Activated naive CD4-positive, alpha-beta T cell treated with anti-CD3 and anti-CD28 coated beads, Interleukin-2, amount 50 U/mL, for 16 hours (primary cell): ENCODE measurements around the gene ANO7.
"Not testable (repeated sequence)": the region's sequence is repeated elsewhere in the genome, so short reads cannot be mapped to it uniquely, and the experiment has no call there.

ENCODE experiments used
- DNase-seq: peaks from one replicate; pipeline ENCODE4 v3.0.0-alpha.2; 2020

ANO7 gene

DNA sequence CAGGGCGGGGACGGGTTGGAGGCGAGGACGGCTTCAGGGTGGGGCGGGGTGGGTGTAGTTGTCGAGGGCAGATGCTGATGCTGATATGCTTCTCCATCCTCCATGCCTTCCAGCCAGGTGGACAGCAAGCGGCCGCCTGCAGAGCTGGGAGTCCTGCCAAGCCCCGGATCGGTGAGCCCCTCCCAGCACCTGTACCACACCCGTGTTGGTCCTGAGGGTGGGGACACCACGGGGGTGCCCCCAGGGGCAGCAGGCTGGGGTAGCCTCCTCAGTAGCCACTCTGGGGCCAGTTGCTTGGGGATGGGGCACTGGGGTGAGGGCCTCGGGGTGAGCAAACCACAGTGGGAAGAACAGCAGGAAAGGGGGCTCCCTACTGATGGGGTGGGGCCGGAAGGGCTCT lies 2.6 kb downstream of the ANO7 start:
- DNase-seq, result no peak

DNA sequence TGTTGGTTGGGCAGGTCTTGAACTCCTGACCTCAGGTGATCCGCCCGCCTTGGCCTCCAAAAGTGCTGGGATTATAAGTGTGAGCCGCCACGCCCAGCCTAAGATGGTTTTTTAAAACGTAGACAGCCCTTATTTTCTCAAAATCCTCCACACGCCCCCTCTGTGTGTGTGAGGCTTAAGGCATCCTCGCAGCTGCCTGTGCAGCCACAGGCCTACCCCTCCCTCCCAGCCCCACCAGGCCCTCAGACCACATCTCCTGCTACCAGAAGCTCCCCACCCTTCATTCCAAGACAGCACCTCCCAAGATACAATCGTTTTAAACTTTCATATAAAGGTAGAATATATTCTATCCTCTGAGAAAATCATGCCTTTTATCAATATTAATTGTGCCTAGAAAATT lies 4.8 kb downstream of the ANO7 start:
- no peak for DNase-seq

DNA sequence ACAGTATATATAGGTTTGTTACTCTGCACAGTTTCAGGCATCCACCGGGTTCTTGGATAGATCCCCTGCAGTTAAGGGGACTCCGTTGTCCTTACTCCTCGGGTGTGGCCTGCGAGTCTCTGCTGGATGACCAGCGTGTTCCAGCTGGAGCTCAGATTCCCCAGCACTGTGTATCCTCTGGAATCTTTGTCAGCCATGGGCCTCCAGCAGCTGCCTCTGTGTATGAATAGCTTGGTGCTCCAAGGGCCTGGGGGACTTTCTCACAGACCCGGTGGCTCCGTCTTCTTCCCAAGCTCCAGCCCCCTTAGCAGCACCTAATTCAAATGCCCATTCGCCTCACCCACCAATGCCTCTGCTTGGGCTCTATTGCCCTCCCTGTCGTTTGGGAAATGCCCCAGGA lies 6.3 kb downstream of the ANO7 start:
- DNase-seq, result no peak

DNA sequence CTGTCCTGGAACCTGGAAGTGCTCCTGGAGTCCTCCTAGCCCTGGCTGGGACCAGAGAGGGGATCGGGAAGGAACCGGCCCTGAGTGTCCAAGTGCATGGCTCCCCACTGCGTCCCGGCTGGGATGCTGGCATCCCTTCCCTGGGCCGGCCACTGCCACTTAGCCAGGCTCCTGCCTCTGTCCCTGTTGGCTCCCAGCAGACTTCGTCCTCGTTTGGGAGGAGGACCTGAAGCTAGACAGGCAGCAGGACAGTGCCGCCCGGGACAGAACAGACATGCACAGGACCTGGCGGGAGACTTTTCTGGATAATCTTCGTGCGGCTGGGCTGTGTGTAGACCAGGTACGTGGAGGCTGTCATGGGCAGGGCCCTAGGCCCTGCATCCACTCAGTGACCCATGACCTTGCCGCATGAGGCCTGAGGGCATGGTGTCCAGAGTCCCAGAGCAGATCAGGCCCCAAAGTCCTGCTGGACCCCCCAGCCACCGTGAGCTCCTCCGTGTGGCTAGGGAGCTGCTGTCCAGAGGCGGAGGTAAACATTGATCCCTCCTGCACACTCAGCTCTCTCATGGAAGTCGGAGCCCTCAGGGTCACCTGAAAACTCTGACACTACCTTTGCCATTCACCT lies 7.1 kb downstream of the ANO7 start:
- no peak for DNase-seq

DNA sequence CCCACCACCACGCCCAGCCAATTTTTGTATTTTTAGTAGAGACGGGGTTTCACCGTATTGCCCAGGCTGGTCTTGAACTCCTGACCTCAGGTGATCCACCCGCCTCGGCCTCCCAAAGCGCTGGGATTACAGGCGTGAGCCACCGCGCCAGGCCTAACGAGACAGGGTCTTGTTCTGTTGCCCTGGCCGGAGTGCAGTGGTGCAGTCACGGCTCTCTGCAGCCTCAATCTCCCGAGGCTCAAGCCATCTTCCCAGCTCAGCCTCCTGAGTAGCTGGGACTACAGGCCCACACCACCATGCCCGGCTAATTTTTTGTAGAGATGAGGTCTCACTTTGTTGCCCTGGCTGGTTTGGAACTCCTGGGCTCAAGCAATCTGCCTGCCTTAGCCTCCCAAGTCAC lies 8.8 kb downstream of the ANO7 start:
- DNase-seq, result not testable (repeated sequence)

DNA sequence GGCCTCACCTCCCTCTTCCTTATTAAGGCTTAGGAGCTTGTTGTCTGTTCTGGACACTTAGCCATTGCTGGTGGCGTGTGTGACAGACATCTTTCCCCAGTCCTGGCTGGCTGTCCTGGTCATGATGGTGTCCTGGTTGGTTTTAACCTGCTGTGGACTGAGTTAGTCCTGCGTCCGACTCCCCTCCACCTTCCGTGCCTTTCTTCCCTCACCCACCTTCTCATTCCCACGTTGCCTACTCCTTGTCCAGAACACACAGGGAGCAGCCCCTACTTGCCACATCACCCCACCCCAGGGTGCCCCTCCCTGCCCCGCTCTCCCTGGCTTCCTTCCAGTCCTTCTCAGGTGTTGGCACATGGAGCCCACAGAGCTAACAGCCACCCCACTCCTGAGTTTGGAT lies 9.5 kb downstream of the ANO7 start:
- DNase-seq, result no peak

DNA sequence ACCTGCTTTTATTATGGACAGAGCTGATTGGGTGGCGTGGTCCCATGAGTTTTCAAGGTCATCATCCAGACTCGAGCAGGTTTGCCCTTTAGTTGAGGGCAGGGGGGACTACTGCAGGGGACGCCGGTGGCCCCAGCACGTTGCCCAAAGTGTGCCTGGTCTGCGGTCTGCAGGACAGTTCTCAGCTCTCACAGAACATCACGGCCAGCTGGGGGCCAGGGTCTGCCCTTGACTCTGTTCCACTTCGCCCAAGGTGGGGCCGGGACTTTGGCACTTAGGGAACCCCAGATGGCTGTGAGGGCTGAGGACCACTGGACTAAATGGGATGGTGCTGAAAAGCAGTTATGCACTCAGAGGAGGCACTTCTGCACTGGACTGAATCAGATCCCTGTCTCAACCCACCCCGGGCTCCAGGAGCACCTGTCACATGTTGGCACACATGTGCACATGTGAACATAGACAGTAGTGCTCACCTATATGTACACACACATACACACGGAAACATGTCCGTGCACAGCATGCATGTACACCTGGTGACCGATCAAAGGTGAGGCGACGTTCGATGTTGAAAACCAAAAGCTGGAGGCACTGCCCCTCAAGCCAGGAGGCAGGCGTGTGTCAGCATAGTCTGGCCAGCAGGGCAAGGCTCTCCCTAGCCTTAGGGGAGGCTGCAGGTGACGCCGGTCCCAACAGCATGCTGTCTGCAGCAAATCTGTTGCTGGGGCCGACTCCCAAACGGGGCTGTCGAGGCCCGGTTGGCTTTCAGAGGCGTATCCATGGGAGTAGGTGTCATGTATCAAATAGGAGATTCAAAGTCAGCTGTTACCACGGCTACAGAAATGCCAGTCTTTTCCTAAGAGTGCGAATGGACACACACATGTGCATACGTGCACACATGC lies 10.2 kb downstream of the ANO7 start:
- DNase-seq, result no peak

DNA sequence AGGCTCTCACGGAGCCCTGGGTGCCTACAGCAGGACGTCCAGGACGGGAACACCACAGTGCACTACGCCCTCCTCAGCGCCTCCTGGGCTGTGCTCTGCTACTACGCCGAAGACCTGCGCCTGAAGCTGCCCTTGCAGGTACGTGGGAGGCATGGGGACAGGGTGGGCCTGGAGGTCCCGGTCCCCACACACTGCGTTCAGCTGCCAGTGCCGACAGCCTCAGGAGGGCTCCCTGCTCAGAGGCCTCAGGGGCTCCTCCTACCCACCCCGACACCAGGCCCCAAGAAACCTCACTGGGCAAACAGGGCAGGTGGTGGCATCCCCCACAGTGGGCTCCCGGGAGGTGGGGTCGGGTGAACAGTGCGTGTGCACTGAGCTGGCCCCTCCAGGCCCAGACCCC lies 10.8 kb downstream of the ANO7 start:
- no peak for DNase-seq

DNA sequence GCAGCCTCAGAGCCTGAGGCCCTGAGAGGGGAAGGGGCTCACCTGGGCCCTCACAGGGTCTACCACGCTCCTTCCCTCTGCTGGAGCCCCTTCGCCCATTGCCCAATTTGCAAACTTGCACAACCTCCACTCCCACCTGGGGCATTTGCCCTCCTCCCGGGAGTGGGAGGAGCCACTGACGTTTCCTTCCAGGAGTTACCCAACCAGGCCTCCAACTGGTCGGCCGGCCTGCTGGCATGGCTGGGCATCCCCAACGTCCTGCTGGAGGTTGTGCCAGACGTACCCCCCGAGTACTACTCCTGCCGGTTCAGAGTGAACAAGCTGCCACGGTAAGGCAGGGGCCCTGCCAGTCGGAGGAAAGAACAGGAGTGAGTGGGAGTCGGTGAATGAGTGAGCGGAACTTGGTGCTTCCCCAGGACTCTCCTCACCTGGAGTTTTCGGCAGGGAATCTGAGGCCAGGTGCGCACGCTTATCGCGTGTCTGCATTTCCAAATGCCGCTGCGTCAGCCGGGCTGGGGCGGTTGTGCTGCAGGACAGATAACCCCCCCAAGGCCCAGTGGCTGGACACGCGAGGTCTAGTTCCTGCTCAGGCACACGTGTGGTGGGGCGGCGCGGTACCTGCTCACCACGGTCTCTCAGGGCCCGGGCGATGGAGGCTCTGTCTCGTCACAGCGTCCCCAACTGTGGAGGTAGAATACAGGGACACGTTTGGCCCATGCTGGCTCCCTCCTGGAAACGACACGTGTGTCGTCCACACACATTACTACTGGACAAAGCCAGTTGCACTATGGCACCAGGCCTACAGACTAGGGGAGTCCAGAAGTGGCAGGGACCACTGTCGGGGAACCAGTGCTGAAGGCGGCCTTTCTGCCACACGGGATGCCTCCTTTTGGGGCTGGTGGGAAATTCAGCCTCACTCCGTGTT lies 11.7 kb downstream of the ANO7 start:
- DNase-seq, result no peak

DNA sequence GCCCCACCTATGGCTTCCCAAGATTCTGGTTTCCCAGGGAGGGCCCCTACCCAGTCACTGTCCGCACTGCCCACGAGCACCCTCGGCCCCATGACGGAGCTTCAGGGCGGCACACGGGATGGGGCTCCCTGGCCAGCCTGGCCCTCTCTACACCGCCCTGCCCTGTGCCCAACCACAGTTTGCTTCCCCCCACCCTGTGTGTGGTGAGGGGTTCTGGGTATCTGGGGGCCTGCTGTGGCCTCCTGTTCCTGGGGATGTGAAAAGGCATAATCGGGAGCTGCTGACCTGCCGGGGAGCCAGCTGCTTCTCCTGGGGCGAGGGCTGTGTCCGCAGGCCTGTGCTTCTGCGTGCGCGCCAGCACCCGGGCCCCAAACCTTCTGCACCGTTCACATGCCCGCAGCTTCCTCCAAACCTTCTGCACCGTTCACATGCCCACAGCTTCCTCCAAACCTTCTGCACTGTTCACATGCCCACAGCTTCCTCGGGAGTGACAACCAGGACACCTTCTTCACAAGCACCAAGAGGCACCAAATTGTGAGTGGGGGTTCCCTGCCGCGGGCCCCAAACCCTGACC lies 12.4 kb downstream of the ANO7 start:
- no peak for DNase-seq

DNA sequence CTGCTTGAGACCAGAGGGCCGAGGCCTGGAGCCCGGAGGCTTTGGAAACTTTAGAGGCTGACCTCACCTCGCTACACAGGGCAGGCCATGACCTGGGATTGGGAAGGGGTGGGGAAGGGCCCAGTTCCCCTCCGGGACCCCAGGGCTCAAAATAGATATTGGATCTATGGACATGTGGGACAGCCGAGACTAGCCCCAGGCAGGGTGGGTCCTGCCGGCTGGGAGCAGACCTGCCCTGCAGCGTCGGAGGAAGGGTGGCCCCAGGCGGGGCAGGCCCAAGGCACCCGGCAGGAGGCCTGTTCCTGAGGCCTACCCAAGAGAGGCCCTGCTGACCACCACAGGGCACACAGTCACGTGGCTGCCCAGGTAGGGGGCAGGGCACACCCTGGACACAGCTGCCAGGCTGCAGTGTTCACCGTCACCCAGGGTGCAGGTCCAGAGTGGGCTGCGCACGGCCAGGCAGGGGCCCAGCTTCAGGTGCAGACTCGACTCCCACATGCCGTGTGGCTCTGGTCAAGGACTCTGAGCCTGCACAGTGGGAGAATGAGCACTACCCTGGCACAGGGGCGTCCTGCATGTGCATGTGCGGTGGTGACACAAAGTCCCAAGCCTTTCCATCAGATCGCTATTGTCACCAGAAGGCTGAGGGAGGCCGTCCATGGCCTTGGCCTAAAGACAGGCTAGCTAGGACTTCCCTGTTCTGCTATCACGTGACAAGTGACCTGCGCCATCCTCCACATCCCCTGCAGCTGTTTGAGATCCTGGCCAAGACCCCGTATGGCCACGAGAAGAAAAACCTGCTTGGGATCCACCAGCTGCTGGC lies 13.2 kb downstream of the ANO7 start:
- DNase-seq, result no peak

DNA sequence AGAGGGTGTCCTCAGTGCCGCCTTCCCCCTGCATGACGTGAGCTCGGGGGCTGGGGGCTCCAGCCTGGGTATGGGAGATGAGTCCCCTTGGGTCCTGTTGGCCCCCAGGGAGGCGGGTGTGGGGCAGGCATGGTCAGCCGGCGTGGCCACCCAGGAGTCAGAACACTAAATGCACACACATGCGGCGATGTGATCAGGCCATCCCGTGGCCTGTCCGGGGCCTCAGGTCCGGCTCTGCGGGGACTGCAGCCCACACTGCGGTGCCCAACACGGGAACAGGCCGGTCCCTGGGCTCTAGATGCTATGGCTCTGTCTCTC lies 13.8 kb downstream of the ANO7 start:
- no peak for DNase-seq

DNA sequence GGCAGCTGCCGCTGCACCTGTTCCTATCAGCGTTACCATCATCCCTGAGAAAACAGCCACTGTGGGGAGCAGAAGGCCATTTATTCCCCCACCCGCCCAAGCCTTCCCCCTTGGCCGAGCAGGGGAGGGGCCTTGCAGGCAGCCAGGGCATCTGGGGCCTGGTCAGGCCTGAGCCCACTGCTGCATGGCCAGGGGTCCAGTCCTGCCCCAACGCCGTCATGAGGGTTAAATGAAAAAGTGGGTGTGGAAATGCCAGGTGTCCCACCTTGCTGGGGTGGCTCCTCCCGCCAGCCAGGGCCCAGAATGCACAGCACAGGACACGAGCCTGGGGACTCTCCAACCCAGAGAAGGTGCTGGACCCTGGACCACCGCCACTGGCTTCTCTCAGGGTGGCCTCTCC lies 14.2 kb downstream of the ANO7 start:
- no peak for DNase-seq

DNA sequence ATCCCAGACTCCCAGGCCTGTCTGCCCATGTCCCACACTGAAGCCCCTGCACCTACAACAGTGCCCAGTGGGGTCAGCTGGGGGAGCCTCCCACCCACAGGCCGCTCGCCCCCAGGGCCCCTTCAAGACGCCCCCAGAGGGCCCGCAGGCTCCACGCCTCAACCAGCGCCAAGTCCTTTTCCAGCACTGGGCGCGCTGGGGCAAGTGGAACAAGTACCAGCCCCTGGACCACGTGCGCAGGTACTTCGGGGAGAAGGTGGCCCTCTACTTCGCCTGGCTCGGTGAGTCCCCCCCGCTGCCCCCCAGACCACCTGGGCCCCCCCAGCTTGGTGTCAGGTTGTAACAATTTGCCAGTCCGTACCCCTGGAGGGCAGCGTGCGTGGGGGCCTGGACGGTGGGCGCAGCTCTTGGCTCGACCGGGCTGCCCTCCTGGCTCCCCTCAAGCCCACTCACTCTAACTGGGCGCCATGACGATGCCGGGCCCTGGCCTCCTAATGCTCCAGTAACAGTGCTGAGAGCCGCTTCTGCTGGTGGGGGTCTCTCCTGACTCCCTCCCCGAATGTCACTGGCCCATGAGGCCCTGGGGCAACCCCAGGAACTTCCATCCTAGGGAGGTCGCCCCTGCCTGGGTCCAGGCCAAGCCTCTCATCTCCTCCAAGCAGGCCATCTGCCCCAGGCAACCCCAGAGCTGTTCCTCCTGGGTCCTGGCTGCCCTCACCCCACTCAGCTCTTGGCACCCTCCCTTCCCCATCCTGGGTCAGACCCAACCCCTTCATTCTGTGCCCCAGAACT lies 14.9 kb downstream of the ANO7 start:
- no peak for DNase-seq

DNA sequence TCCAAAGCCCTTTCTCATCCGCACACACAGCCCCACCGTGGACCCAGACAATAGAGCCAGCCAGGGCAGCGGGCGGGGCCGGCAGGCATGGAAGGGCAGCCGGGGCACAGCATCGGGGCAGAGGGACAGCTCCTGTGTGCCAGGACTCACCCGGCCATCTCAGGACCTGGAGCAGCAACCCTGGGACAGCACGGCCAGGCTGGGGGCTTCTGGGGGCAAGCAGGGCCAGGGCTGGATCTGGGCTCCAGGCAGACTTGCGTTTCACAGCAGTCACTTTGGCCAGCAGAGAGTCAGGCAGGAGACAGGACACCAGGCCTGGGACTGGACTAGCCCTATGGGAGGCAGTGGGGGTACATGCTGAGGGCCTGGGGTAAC lies 15.5 kb downstream of the ANO7 start:
- DNase-seq, result no peak

DNA sequence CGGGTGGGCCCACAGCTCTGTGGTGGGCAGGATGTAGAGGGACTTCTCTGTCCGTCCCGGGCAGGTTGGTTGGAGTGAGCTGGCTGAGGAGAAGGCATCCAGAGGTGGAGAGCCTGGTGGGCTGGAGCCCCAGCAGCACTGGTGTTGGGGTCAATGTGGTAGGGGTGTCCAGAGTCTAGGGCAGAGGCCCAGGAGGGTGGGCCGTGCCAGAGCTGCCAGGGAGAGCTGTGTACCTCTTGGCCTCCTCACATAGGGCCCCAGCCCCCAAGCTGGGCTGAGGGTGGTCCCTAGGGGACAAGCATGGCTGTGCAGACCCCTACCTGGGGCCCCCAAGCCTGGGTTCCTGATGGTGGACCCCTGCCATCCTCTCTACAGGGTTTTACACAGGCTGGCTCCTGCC lies 16.0 kb downstream of the ANO7 start:
- no peak for DNase-seq

DNA sequence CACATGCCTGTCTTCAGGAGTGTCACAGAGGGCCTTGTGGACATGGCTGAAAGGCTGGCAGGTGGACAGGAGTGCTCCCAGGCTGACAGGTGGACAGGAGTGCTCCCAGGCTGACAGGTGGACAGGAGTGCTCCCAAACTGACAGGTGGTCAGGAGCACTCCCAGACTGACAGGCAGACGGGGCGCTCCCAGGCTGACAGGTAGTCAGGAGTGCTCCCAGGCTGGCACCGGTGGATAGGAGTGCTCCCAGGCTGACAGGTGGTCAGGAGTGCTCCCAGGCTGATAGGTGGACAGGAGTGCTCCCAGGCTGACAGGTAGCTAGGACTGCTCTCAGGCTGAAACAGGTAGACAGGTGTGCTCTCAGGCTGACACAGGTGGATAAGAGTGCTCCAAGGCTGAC lies 16.6 kb downstream of the ANO7 start:
- no peak for DNase-seq

DNA sequence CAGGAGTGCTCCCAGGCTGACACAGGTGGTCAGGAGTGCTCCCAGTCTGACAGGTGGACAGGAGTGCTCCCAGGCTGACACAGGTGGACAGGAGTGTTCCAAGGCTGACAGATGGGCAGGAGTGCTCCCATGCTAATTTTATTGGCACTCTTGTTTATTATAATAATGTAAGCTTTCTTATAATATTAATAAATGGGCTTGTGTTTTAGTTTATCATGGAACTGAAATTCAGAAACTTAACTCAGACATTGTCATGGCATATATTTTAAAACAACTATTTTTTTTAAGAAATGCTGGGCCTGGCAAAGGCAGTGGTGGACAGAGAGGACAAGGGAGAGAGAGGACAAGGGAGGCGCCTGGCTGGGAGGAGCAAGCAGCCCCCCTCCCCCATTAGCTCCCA lies 18.7 kb downstream of the ANO7 start:
- DNase-seq, result no peak

DNA sequence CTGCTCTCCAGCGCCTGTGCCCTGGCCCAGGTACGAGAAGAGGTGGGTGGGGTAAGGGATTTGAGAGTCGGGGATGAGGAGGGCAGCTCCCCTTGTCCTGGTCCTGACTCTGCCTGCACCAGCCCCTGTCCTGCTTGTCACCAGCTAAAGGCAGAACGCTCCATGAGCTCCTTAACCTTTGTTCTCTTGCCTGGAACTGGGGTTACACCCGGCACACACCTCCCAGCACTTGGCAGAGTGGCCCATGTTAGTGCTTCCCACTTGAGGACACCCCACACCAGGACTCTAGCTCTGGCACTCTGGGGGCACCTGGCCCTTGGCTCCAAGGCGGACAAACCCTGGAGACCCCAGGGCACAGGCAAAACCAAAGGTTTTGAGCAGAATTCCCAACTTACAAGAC lies 19.2 kb downstream of the ANO7 start:
- no peak for DNase-seq

DNA sequence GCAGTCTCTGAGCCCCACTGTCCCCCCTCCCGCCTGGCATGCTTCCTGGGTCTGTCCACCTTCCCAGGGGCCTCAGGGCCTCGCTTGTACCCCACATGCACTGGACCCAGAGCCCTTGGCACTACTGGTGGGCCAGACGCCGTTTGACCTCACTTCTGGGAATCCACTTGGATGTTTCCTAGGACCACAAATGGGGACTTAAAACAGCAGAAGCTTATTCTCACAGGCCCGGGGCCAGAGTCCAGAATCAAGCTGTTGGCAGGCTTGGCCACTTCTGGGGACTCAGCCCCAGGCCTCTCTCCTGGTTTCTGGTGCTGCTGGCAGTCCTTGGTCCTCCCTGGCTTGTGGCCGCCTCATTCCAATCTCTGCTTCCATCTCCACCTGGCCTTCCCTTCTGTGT lies 19.6 kb downstream of the ANO7 start:
- DNase-seq, result no peak

DNA sequence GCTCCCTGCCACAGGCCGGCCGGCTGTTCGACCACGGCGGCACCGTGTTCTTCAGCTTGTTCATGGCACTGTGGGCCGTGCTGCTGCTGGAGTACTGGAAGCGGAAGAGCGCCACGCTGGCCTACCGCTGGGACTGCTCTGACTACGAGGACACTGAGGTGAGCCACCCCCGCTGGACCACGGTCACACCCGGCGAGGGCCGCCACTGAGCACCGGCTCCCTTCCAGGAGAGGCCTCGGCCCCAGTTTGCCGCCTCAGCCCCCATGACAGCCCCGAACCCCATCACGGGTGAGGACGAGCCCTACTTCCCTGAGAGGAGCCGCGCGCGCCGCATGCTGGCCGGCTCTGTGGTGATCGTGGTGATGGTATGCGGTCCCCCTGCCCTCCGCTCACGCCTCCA lies 20.8 kb downstream of the ANO7 start:
- no peak for DNase-seq

DNA sequence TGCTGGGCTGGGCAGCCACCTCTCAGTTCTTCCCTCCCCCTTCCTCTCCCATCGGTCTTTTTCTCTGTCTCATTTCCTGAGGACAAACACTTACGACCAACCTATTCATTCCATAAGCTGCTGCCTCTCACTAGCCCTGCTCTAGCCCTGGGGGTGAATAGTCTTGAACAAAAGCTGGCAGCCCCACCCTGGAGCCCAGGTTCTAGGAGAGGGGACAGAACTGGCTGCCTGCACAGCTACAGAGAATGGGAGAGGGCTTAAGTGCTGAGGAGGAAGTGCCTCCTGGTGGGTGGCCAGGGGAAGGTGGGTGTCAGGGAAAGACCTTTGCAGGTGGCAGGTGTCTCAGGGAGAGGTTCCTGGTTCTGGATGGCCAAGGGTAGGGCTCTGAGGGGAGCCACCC lies 22.8 kb downstream of the ANO7 start:
- DNase-seq, result no peak
